DOHH2 (cell line): ENCODE measurements around the gene AQP7.

Experiments
- H3F3A ChIP-seq: fragments of 200-600 bp; sonication (generic), shearing (Covaris generic); 2 replicates; pipeline ENCODE4 v1.6.0; 2016; ENCODE audit warnings: antibody characterized with exemption, mild to moderate bottlenecking; ENCODE audit not compliant: control insufficient read depth, insufficient read depth
- H3K27ac ChIP-seq: fragments of 200-600 bp; sonication (generic); 2 replicates; pipeline ENCODE4 v1.5.1; 2014; ENCODE audit warnings: low read depth, mild to moderate bottlenecking, low read length, moderate library complexity
- H3K27me3 ChIP-seq: fragments of 200-600 bp; sonication (generic); 2 replicates; pipeline ENCODE4 v1.6.1; 2014; ENCODE audit warnings: mild to moderate bottlenecking, low read length, mixed read lengths; ENCODE audit not compliant: control insufficient read depth
- H3K36me3 ChIP-seq: fragments of 200-600 bp; sonication (generic); 2 replicates; pipeline ENCODE4 v1.6.1; 2014; ENCODE audit warnings: mild to moderate bottlenecking, low read length, moderate library complexity, mixed read lengths; ENCODE audit not compliant: control insufficient read depth
- H3K4me1 ChIP-seq: fragments of 200-600 bp; sonication (generic); 2 replicates; pipeline ENCODE4 v1.6.1; 2014; ENCODE audit warnings: mild to moderate bottlenecking, low read length, mixed read lengths; ENCODE audit not compliant: control insufficient read depth
- H3K4me2 ChIP-seq: fragments of 200-600 bp; sonication (generic); 2 replicates; pipeline ENCODE4 v1.6.0; 2014; ENCODE audit warnings: mild to moderate bottlenecking, low read length, moderate library complexity
- H3K4me3 ChIP-seq: fragments of 200-600 bp; sonication (generic); 2 replicates; pipeline ENCODE4 v1.5.1; 2014; ENCODE audit warnings: mild to moderate bottlenecking, low read length, mixed read lengths
- H3K79me2 ChIP-seq: fragments of 200-600 bp; sonication (generic); 2 replicates; pipeline ENCODE4 v1.6.1; 2014; ENCODE audit warnings: mild to moderate bottlenecking, low read length, mixed read lengths; ENCODE audit not compliant: control insufficient read depth
- H3K9me2 ChIP-seq: fragments of 200-600 bp; sonication (generic); replicated peaks from 2 replicates; pipeline ENCODE4 v1.6.1; 2014; ENCODE audit warnings: mild to moderate bottlenecking, low read length, mixed read lengths; ENCODE audit not compliant: control insufficient read depth
- H3K9me3 ChIP-seq: fragments of 200-600 bp; sonication (generic); 2 replicates; pipeline ENCODE4 v1.6.1; 2014; ENCODE audit warnings: antibody characterized with exemption, low read length, mixed read lengths; ENCODE audit not compliant: control insufficient read depth, insufficient read depth
- H4K20me1 ChIP-seq: fragments of 200-600 bp; sonication (generic); 2 replicates; pipeline ENCODE4 v1.6.0; 2014; ENCODE audit warnings: low read depth, mild to moderate bottlenecking, antibody characterized with exemption, low read length, moderate library complexity; ENCODE audit not compliant: control insufficient read depth, insufficient read depth
- EZH2phosphoT487 ChIP-seq: fragments of 200-600 bp; sonication (generic); IDR thresholded peaks from 2 replicates; pipeline ENCODE4 v1.6.1; 2017; ENCODE audit warnings: borderline replicate concordance, mild to moderate bottlenecking, antibody characterized with exemption, low read length, moderate library complexity, mixed read lengths
- TF ChIP-seq, protein P1 (sequence below): fragments of 200-600 bp; sonication (generic); IDR thresholded peaks from one replicate; pipeline ENCODE4 v1.5.1; 2014; ENCODE audit warnings: antibody characterized with exemption, mild to moderate bottlenecking, low read depth, low read length; ENCODE audit not compliant: poor library complexity, severe bottlenecking

The AQP7 gene

DNA sequence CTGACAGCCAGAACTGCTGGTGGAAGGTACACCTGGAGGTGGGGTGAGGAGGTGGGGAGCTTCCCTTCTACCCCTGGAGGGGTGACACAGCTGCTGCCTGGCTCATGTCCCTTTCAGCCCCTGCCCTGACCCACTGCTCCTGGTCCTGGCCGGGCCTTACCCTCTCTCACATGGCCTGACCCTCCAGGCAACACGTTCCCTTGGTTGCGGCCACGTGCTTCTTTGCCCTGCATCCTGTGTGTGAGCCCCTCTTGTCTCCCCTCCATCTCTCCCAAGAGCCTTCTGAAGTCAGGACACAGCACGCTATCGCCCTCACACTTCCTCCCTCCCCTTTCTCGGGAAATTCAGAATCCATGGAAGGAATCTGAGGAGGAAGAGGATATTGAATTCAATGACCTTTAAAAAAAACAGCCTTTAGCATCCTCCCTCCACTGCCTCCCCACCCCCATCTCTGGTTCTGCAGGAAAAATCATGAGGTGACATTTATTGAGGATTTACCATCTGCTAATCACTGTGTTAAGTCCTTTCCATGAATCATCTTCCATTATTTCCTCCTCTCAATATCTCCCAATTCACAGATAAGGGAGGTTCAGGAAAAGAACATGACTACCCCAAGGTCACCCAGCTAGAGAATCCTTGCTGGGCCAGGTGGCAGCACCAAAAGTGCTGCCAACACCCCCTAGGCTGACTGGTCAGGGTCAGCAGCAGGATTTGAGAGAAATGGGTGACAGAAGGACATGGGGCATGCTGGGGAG lies 36.7 kb upstream of the AQP7 start:
- TF ChIP-seq, protein P1, sequence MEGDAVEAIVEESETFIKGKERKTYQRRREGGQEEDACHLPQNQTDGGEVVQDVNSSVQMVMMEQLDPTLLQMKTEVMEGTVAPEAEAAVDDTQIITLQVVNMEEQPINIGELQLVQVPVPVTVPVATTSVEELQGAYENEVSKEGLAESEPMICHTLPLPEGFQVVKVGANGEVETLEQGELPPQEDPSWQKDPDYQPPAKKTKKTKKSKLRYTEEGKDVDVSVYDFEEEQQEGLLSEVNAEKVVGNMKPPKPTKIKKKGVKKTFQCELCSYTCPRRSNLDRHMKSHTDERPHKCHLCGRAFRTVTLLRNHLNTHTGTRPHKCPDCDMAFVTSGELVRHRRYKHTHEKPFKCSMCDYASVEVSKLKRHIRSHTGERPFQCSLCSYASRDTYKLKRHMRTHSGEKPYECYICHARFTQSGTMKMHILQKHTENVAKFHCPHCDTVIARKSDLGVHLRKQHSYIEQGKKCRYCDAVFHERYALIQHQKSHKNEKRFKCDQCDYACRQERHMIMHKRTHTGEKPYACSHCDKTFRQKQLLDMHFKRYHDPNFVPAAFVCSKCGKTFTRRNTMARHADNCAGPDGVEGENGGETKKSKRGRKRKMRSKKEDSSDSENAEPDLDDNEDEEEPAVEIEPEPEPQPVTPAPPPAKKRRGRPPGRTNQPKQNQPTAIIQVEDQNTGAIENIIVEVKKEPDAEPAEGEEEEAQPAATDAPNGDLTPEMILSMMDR = no peak
- no peak for TF ChIP-seq EZH2phosphoT487
- H3K4me1 ChIP-seq = no peaks in the 10 kb centered on the region
- no peaks in the 10 kb centered on the region for H3K36me3 ChIP-seq
- H3K27me3 ChIP-seq = peaks cover 2% of the 10 kb centered on the region; the same call in 1 of the 2 replicates
- no peaks in the 10 kb centered on the region for H3K79me2 ChIP-seq
- H4K20me1 ChIP-seq = no peaks in the 10 kb centered on the region
- H3K9me3 ChIP-seq = no peaks in the 10 kb centered on the region
- no peaks in the 10 kb centered on the region for H3F3A ChIP-seq
- H3K27ac ChIP-seq = no peak overlapping the region
- H3K4me2 ChIP-seq = no peak overlapping the region
- no peaks in the 10 kb centered on the region for H3K9me2 ChIP-seq
- H3K4me3 ChIP-seq = no peak overlapping the region

DNA sequence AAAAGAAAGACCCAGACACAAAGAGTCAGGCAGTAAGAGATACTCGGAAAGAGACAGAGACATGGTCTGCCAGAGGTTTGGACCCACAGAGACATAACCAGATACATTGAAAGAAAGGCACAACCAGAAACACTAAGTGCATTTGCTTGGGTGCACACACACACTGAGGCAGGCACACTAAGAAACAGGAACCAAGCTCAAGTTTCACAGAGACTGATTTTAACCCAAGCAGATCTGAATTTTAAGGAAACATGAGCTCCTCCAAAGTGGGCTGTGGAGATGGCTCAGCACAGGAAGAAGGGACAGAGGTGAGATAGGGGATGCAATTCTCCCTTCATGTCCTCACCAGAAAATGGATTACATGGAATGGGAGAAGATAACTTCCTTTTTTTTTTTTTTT lies 35.5 kb upstream of the AQP7 start:
- Histone ChIP-seq H3K4me1 (no peaks in the 10 kb centered on the region), H3K9me3 (no peaks in the 10 kb centered on the region), H3K79me2 (no peaks in the 10 kb centered on the region), H3K9me2 (no peaks in the 10 kb centered on the region), H3K36me3 (no peaks in the 10 kb centered on the region), H3K27ac (no peak overlapping the region), H3K4me3 (no peak overlapping the region), H4K20me1 (no peaks in the 10 kb centered on the region), H3K4me2 (no peak overlapping the region), H3F3A (no peaks in the 10 kb centered on the region), H3K27me3 (peaks cover 2% of the 10 kb centered on the region; the same call in 1 of the 2 replicates)
- TF ChIP-seq EZH2phosphoT487 = no peak
- TF ChIP-seq, protein P1 = no peak

DNA sequence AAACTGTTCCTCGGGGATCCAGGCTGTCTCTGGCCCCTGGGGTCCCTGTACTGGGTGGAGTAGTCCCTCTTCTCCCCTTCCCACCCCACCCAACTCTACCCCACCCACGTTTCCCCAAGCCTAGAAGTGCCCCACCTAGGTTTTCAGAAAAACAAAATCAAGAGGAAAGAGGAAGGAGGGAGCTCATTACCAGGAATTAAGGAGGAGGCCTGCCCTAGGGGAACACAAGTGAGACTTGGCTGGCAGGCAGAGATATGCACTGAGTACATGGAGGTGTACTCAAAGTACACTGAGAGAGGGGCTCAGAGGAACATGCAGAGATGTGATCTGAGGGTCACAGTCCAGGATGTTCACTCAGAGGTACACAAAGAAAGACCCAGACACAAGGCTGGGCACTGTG lies 34.8 kb upstream of the AQP7 start:
- Histone ChIP-seq H3K9me2 (no peaks in the 10 kb centered on the region), H3K27ac (no peak overlapping the region), H3K79me2 (no peaks in the 10 kb centered on the region), H3K4me1 (no peaks in the 10 kb centered on the region), H3K4me3 (no peak overlapping the region), H3K27me3 (peaks cover 2% of the 10 kb centered on the region; the same call in 1 of the 2 replicates), H3K9me3 (no peaks in the 10 kb centered on the region), H3K4me2 (no peak overlapping the region), H4K20me1 (no peaks in the 10 kb centered on the region), H3F3A (no peaks in the 10 kb centered on the region), H3K36me3 (no peaks in the 10 kb centered on the region)
- TF ChIP-seq EZH2phosphoT487 = no peak
- TF ChIP-seq, protein P1 = no peak
